SK-N-SH (cell line): ENCODE data around the gene CCR6. TPM values are rescaled to one million over a fixed set of nuclear protein-coding genes. Genes with fewer than 3 reads are reported as not detected.

Experiments used
- CTCF ChIA-PET: fragments of 300-600, 350-600 bp; formaldehyde crosslinking; extraction: SDS; loops from one replicate; lab custom pipeline; 2021; lab: Yijun Ruan, JAX
- POLR2A ChIA-PET: fragments of 350-600 bp; sonication (Branson Sonifier 250); formaldehyde crosslinking; extraction: SDS; loops from one replicate; lab custom pipeline; 2020; ENCODE audit warnings: antibody characterized with exemption, inconsistent platforms; lab: Yijun Ruan, JAX
- DNase-seq: peaks from one replicate; pipeline ENCODE4 v3.0.0; 2012
- H2AFZ ChIP-seq: fragments of 200-600 bp; sonication (generic); 2 replicates; pipeline ENCODE4 v1.8.1; 2016; ENCODE audit warnings: antibody characterized with exemption, mild to moderate bottlenecking, low read depth
- H3F3A ChIP-seq: fragments of 200-600 bp; sonication (generic); replicated peaks from 2 replicates; pipeline ENCODE3; 2016; ENCODE audit warnings: antibody characterized with exemption, mild to moderate bottlenecking; ENCODE audit not compliant: insufficient read depth
- H3K27ac ChIP-seq, 2 experiments: fragments of 200-500 bp in 1 of 2; fragments of 200-600 bp in 1 of 2; sonication (Bioruptor generic) in 1 of 2; sonication (generic), shearing (Covaris generic) in 1 of 2; 2 replicates each; pipeline versions ENCODE4 v1.5.1 to v1.6.1; 2014 to 2016; ENCODE audit warnings: low read depth in 2 of 2, inconsistent platforms in 1 of 2, low read length in 1 of 2, mild to moderate bottlenecking in 1 of 2, mixed read lengths in 1 of 2
- H3K27me3 ChIP-seq: fragments of 200-600 bp; sonication (generic), shearing (Covaris generic); 2 replicates; pipeline ENCODE4 v1.6.1; 2016; ENCODE audit warnings: mixed run types; ENCODE audit not compliant: insufficient read depth
- H3K36me3 ChIP-seq, 2 experiments: fragments of 200-500 bp in 1 of 2; fragments of 200-600 bp in 1 of 2; sonication (Bioruptor generic) in 1 of 2; sonication (generic) in 1 of 2; replicated peaks in 1 of 2; 2 replicates each; pipeline versions ENCODE3 to v1.5.1; 2014 to 2016; ENCODE audit warnings: low read length in 1 of 2, mild to moderate bottlenecking in 1 of 2; ENCODE audit not compliant: insufficient read depth in 2 of 2, control insufficient read depth in 1 of 2
- H3K4me1 ChIP-seq, 2 experiments: fragments of 200-500 bp in 1 of 2; fragments of 200-600 bp in 1 of 2; sonication (Bioruptor generic) in 1 of 2; sonication (generic), shearing (Covaris generic) in 1 of 2; 2 replicates each; pipeline versions ENCODE4 v1.5.1 to v1.6.1; 2014 to 2016; ENCODE audit warnings: low read depth in 1 of 2, low read length in 1 of 2, mixed run types in 1 of 2; ENCODE audit not compliant: insufficient read depth in 2 of 2, control insufficient read depth in 1 of 2
- H3K4me2 ChIP-seq: fragments of 200-600 bp; sonication (generic), shearing (Covaris generic); 2 replicates; pipeline ENCODE4 v1.6.1; 2017; ENCODE audit warnings: mixed run types
- H3K4me3 ChIP-seq, 2 experiments: fragments of 200-500 bp in 1 of 2; fragments of 200-600 bp in 1 of 2; sonication (Bioruptor generic) in 1 of 2; sonication (generic), shearing (Covaris generic) in 1 of 2; 2 replicates each; pipeline versions ENCODE4 v1.5.1 to v1.8.1; 2014 to 2016; ENCODE audit warnings: low read depth in 2 of 2, inconsistent platforms in 1 of 2, low read length in 1 of 2, mild to moderate bottlenecking in 1 of 2, mixed read lengths in 1 of 2, moderate library complexity in 1 of 2
- H3K79me2 ChIP-seq: fragments of 200-600 bp; sonication (generic); 2 replicates; pipeline ENCODE4 v1.8.1; 2017; ENCODE audit warnings: mild to moderate bottlenecking; ENCODE audit not compliant: insufficient read depth
- H3K9ac ChIP-seq: fragments of 200-600 bp; sonication (generic); 2 replicates; pipeline ENCODE4 v1.6.1; 2017; ENCODE audit warnings: mixed run types
- H3K9me2 ChIP-seq: fragments of 200-600 bp; sonication (generic); 2 replicates; pipeline ENCODE4 v1.6.1; 2017; ENCODE audit warnings: mixed run types
- H3K9me3 ChIP-seq: fragments of 200-600 bp; sonication (generic); 2 replicates; pipeline ENCODE4 v1.6.1; 2017; ENCODE audit warnings: mixed run types, mild to moderate bottlenecking, moderate library complexity
- H4K20me1 ChIP-seq: fragments of 200-600 bp; sonication (generic); 2 replicates; pipeline ENCODE4 v1.6.1; 2017; ENCODE audit warnings: mild to moderate bottlenecking, mixed run types; ENCODE audit not compliant: insufficient read depth
- ELF1 ChIP-seq: IDR thresholded peaks from 2 replicates; pipeline ENCODE4 v1.4.0; 2012
- EZH2phosphoT487 ChIP-seq: fragments of 200-600 bp; sonication (generic); IDR thresholded peaks from 2 replicates; pipeline ENCODE4 v1.6.1; 2017; ENCODE audit warnings: low read depth, mixed run types, mild to moderate bottlenecking, antibody characterized with exemption, moderate library complexity, borderline replicate concordance
- FOSL2 ChIP-seq: IDR thresholded peaks from 2 replicates; pipeline ENCODE4 v1.4.0; 2012; ENCODE audit warnings: low read depth, mild to moderate bottlenecking, moderate library complexity, borderline replicate concordance
- FOXJ3 ChIP-seq: sonication (generic); formaldehyde crosslinking; IDR thresholded peaks from 2 replicates; pipeline ENCODE4 v1.5.1; 2020; ENCODE audit warnings: mild to moderate bottlenecking, missing genetic modification reagents
- FOXM1 ChIP-seq: IDR thresholded peaks from 2 replicates; pipeline ENCODE4 v1.4.0; 2012; ENCODE audit warnings: low read depth, mild to moderate bottlenecking
- GATA2 ChIP-seq: sonication (generic); formaldehyde crosslinking; IDR thresholded peaks from 2 replicates; pipeline ENCODE4 v1.5.0; 2020; ENCODE audit warnings: mild to moderate bottlenecking, missing genetic modification reagents
- NRF1 ChIP-seq: IDR thresholded peaks from 2 replicates; pipeline ENCODE4 v1.6.1; 2012; ENCODE audit warnings: low read depth, mild to moderate bottlenecking, low read length
- POLR2AphosphoS5 ChIP-seq: IDR thresholded peaks from 2 replicates; pipeline ENCODE4 v1.6.1; 2012; ENCODE audit warnings: low read depth, low read length
- RAD21 ChIP-seq: IDR thresholded peaks from 2 replicates; pipeline ENCODE4 v1.6.1; 2012; ENCODE audit warnings: mild to moderate bottlenecking, low read length
- REST ChIP-seq: IDR thresholded peaks from 2 replicates; pipeline ENCODE4 v1.6.1; 2012; ENCODE audit warnings: mild to moderate bottlenecking, low read depth, low read length, moderate library complexity
- RXRA ChIP-seq: IDR thresholded peaks from 2 replicates; pipeline ENCODE4 v1.4.0; 2012; ENCODE audit warnings: low read depth, mild to moderate bottlenecking, borderline replicate concordance
- TAF1 ChIP-seq: IDR thresholded peaks from 2 replicates; pipeline ENCODE4 v1.6.1; 2012; ENCODE audit warnings: low read depth, mild to moderate bottlenecking, low read length, moderate library complexity, borderline replicate concordance
- USF1 ChIP-seq: IDR thresholded peaks from 2 replicates; pipeline ENCODE4 v1.4.0; 2012; ENCODE audit warnings: low read depth, borderline replicate concordance
- USF2 ChIP-seq: fragments of 150-350 bp; IDR thresholded peaks from 2 replicates; pipeline ENCODE4 v1.6.1; 2017; ENCODE audit warnings: antibody characterized with exemption, low read length, low read depth, borderline replicate concordance
- YY1 ChIP-seq: IDR thresholded peaks from 2 replicates; pipeline ENCODE4 v1.4.0; 2012; ENCODE audit warnings: low read depth, mild to moderate bottlenecking
- ZBTB33 ChIP-seq: IDR thresholded peaks from 2 replicates; pipeline ENCODE4 v1.4.0; 2012; ENCODE audit warnings: low read depth, borderline replicate concordance
- WGBS: methylation state at CpG from one replicate; pipeline ENCODE4 v1.1.6; 2017; ENCODE audit warnings: low lambda C conversion rate; 5-methylcytosine and 5-hydroxymethylcytosine counted together
- polyA plus RNA-seq, 3 experiments: library from polyadenylated mRNA; depleted of rRNA; stranded (reverse); fragments of >200 nt; gene quantifications; 2 replicates each; pipeline ENCODE4 v1.2.3, GENCODE V29; 2012

Gene CCR6
- polyA plus RNA-seq, 1 of the 3 experiments (the other 2 are of a cell fraction) = not detected

GRCh38 chr6:167145461-167145860 lies 22.6 kb downstream of the CCR6 start:
- TF ChIP-seq USF1 (no peak), TAF1 (no peak), NRF1 (no peak), YY1 (no peak), FOXM1 (no peak), EZH2phosphoT487 (no peak), GATA2 (CRISPR knock-in tag) (no peak), ELF1 (no peak), FOSL2 (no peak), USF2 (no peak), POLR2AphosphoS5 (no peak), REST (no peak), RAD21 (no peak)
- Histone ChIP-seq H3F3A (no peaks in the 10 kb centered on the region), H3K4me1 (peaks cover 0 to 3% of the 10 kb centered on the region in 2 experiments; a peak in 1 of 4 replicates), H3K27me3 (0 out of 2 replicates have a peak, but pooled peaks cover 4% of the 10 kb centered on the region), H2AFZ (no peak overlapping the region), H3K9ac (no peak overlapping the region), H3K4me2 (no peak overlapping the region), H3K9me3 (no peaks in the 10 kb centered on the region), H3K79me2 (no peaks in the 10 kb centered on the region), H3K36me3 (no peaks in the 10 kb centered on the region), H3K4me3 (no peak overlapping the region), H4K20me1 (no peaks in the 10 kb centered on the region), H3K27ac (no peak overlapping the region), H3K9me2 (no peaks in the 10 kb centered on the region)
- WGBS = 61% methylated on average over 6 of the region's 12 CpGs
- CTCF ChIA-PET = interaction anchor here (0.6 to 1.6 kb wide), 4 partner anchors 51 to 370 kb away, joined by 3 to 11 read pairs (median 5); no protein-coding TSS in a partner anchor
- DNase-seq = no peak
- POLR2A ChIA-PET = no interaction called here

- no peaks in the 10 kb centered on the region for H3K79me2 ChIP-seq
- H3K9me2 ChIP-seq = no peaks in the 10 kb centered on the region
- H3K4me2 ChIP-seq = no peak overlapping the region
- CTCF ChIA-PET = interaction anchor here (0.6 to 2.2 kb wide), 4 partner anchors 157 to 371 kb away, joined by 3 to 11 read pairs (median 8); no protein-coding TSS in a partner anchor
- no peak overlapping the region for H2AFZ ChIP-seq
- TF ChIP-seq RAD21 (no peak), FOSL2 (no peak), POLR2AphosphoS5 (no peak), FOXJ3 (CRISPR knock-in tag) (no peak), ZBTB33 (no peak), RXRA (no peak)
- no peaks in the 10 kb centered on the region for H3K9me3 ChIP-seq
- WGBS = 80% methylated on average over 15 of the region's 15 CpGs
- H3F3A ChIP-seq = no peaks in the 10 kb centered on the region
- DNase-seq = no peak
- no peak overlapping the region for H3K4me3 ChIP-seq
- peaks cover 0 to 3% of the 10 kb centered on the region in 2 experiments; a peak in 1 of 4 replicates for H3K4me1 ChIP-seq
- H3K27ac ChIP-seq = no peak overlapping the region
- POLR2A ChIA-PET = no interaction called here
- no peaks in the 10 kb centered on the region for H4K20me1 ChIP-seq
- H3K36me3 ChIP-seq = no peaks in the 10 kb centered on the region
- H3K27me3 ChIP-seq = no peaks in the 10 kb centered on the region
- no peak overlapping the region for H3K9ac ChIP-seq
These were observed 23.2 kb downstream of the CCR6 start for GRCh38 chr6:167146135-167146534.
